AG04450 (cell line): ENCODE results near the gene ITPR3. TPM values are rescaled to one million over a fixed set of nuclear protein-coding genes. Genes with fewer than 3 reads are reported as not detected.

ENCODE experiments used
- CTCF ChIA-PET: fragments of 300-600, 350-600 bp; formaldehyde crosslinking; extraction: SDS; loops from one replicate; lab custom pipeline; 2022; ENCODE audit warnings: antibody characterized with exemption, inconsistent platforms; lab: Charles Lee
- POLR2A ChIA-PET: fragments of 350-600 bp; formaldehyde crosslinking; extraction: SDS; loops from one replicate; lab custom pipeline; 2021; ENCODE audit warnings: antibody characterized with exemption, inconsistent platforms; lab: Yijun Ruan, JAX
- DNase-seq: peaks from one replicate; pipeline ENCODE4 v3.0.0-alpha.2; 2011; ENCODE audit warnings: low read depth, low spot score
- H3K27ac ChIP-seq: one replicate; pipeline ENCODE4 v1.5.1; 2012; ENCODE audit warnings: low read depth, low read length, control low read depth
- H3K27me3 ChIP-seq: one replicate; pipeline ENCODE4 v1.6.0; 2012; ENCODE audit warnings: low read length; ENCODE audit not compliant: control insufficient read depth, insufficient read depth
- H3K4me3 ChIP-seq: 2 replicates; pipeline ENCODE4 v1.5.1; 2011; ENCODE audit warnings: mild to moderate bottlenecking, low read depth, low read length, control low read depth
- H3K9me3 ChIP-seq: 2 replicates; pipeline ENCODE4 v1.5.1; 2012; ENCODE audit warnings: low read length; ENCODE audit not compliant: control insufficient read depth, insufficient read depth
- CTCF ChIP-seq: IDR thresholded peaks from 2 replicates; pipeline ENCODE4 v1.5.1; 2011; ENCODE audit warnings: low read depth, low read length, control low read depth, inconsistent platforms
- polyA plus RNA-seq: library from polyadenylated mRNA; depleted of rRNA; stranded (reverse); fragments of >200 nt; gene quantifications from 2 replicates; pipeline ENCODE4 v1.2.3, GENCODE V29; 2011

Gene ITPR3
- polyA plus RNA-seq, 1 experiment: 4.4 TPM

- no peak for DNase-seq
- Histone ChIP-seq H3K27ac (no peak overlapping the region), H3K4me3 (no peak overlapping the region), H3K27me3 (no peaks in the 10 kb centered on the region), H3K9me3 (peaks cover 4% of the 10 kb centered on the region; the same call in 1 of the 2 replicates)
- CTCF ChIA-PET: no interaction called here
- TF ChIP-seq CTCF: no peak
- POLR2A ChIA-PET: no interaction called here
Measured at GRCh38 chr6:33577106-33577535, 44.0 kb upstream of the ITPR3 start.

GRCh38 chr6:33577718-33578117, 43.4 kb upstream of the ITPR3 start:
- no peaks in the 10 kb centered on the region for H3K27me3 ChIP-seq
- no peak overlapping the region for H3K27ac ChIP-seq
- H3K4me3 ChIP-seq: no peak overlapping the region
- no peak for TF ChIP-seq CTCF
- ChIA-PET POLR2A (no interaction called here), CTCF (no interaction called here)
- peaks cover 4% of the 10 kb centered on the region; the same call in 1 of the 2 replicates for H3K9me3 ChIP-seq
- no peak for DNase-seq

GRCh38 chr6:33578164-33578563, 43.0 kb upstream of the ITPR3 start:
- Histone ChIP-seq H3K27me3 (no peaks in the 10 kb centered on the region), H3K9me3 (peaks cover 4% of the 10 kb centered on the region; the same call in 1 of the 2 replicates), H3K27ac (no peak overlapping the region), H3K4me3 (peak overlapping the region; percentile 91)
- no peak for TF ChIP-seq CTCF
- POLR2A ChIA-PET: no interaction called here
- CTCF ChIA-PET: interaction anchor here (0.6 kb wide), 1 partner anchor 254 kb away, joined by 4 read pairs; no protein-coding TSS in a partner anchor
- no peak for DNase-seq

GRCh38 chr6:33578588-33579011, 42.5 kb upstream of the ITPR3 start:
- POLR2A ChIA-PET: no interaction called here

More at GRCh38 chr6:33578588-33579011, 42.5 kb upstream of the ITPR3 start:
- Histone ChIP-seq H3K4me3 (peak overlapping the region; percentile 91), H3K27me3 (no peaks in the 10 kb centered on the region), H3K27ac (no peak overlapping the region), H3K9me3 (peaks cover 4% of the 10 kb centered on the region; the same call in 1 of the 2 replicates)
- CTCF ChIA-PET: interaction anchor here (0.6 to 3.4 kb wide), 4 partner anchors 12 to 577 kb away, joined by 4 to 28 read pairs (median 6); partner anchors contain the start of gene UQCC2
- TF ChIP-seq CTCF: no peak
- no peak for DNase-seq
